Activated CD8-positive, alpha-beta memory T cell treated with anti-CD3 and anti-CD28 coated beads, Interleukin-2, amount 50 U/mL, for 4 hours (primary cell): Measurements from ENCODE around the gene MYOG.

Experiments
- DNase-seq: peaks from one replicate; pipeline ENCODE4 v3.0.0-alpha.2; 2020

Gene MYOG

DNA sequence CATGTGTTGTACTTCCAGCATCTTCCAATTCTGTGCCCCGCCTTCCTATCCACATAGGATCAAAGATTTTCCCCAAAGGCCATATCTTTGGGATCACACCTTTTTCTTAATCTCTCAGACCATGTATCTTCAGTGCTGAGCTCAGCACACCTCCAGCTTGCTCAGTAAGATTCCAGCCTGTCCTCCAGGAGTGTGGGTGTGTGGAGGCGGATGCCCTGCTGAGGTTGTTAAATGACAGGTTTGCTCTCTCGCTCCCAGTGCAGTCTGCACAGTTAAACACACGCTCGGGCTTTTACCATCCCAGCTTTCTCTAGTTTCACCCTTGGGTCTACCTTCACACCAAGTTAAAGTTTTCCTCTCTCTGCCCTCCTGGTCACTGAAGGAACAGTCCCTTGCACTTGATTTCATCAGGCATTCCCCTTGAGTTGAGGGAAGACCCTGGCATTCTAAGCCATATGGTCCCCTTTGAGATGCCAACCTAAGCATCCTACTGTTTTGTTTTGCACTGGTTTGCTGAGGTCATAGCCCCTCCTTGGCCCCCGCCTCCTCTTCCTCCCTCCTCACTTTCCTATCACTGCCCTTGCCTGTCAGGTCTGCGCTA lies 13.7 kb downstream of the MYOG start:
- no peak for DNase-seq

- DNase-seq: no peak
Measured at GRCh38 chr1:203069030-203069747, 16.6 kb downstream of the MYOG start.

DNA sequence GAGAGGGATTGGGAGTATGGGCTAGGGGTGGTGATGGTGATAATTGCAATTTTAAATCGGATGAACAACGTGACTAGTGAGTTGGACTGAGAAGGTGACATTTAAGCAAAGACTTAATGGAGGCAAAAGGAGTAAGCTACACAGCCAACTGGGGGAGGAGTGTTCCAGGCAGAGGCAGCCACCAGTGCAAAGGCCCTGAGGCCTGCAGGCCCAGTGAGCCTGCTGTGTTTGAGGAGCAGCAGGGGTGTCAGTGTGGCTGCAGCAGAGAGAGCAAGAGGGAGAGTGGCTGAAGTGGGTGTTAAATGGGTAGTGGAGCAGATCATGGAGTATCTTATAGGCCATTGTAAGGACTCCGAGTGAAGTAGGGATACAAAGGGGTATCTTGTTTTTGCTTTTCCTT lies 18.8 kb downstream of the MYOG start:
- no peak for DNase-seq

DNA sequence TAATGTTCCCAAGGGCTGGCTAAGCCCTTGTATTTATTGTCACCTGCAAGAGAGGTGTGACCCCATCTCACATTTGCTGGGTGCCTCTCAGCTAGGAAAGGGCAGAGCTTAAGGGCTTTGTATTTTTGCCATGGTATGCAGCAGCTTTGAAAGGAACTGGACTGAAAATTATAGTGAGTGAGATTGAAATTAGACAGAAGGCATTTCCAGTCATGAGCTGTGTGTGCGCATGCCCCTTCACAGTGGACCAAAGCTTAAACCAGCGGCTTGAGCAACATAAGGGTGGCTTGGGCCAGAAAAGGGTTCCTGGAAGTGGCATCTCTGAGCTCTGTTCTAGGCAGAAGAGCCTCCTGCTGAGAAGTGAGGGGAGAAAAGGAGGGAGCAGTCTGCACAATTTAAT lies 19.8 kb downstream of the MYOG start:
- DNase-seq: no peak

DNA sequence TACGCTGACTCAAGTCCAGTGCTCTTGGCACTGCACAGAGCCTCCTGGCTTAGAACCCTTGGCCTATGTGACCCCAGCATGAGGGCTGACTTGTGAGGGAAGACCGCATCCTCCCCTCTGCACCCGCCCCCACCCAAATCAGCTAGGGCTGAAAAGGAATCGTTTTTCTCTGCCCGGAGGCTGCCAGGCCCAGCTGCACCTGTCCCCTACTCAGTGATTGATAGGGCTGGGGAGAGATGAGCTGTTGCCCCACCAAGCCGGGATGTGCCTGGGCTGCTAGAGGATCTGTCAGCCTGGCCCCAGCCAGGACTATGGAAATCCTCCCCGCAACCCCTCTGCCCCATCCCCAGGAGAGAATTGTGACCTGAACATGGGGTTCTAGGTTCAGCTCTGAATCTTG lies 20.6 kb downstream of the MYOG start:
- DNase-seq: no peak

DNA sequence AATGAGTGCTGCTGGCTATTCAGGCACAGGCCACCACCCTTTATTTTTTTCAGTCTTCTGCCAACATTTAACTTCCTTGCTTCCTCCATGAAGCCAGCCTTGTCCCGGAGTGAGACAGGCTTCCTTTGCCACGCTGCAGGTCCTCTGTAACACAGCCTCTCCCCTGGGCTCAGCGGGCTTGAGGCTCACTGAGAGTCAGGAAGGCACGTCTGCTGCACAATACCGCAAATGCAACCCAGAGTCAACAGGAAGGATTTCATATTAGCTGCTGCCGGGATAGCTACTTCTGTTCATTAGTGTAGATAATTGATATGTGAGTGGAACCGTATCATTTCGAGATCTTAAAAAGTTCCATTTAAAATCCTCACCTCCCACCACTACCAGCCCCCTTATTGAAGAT lies 22.5 kb downstream of the MYOG start:
- no peak for DNase-seq

- no peak for DNase-seq
Measured at GRCh38 chr1:203060115-203060514, 25.7 kb downstream of the MYOG start.

GRCh38 chr1:203059485-203059884 lies 26.3 kb downstream of the MYOG start:
- no peak for DNase-seq

- DNase-seq: no peak
Measured at GRCh38 chr1:203058676-203058935, 27.2 kb downstream of the MYOG start.

GRCh38 chr1:203057911-203058675 lies 27.7 kb downstream of the MYOG start:
- DNase-seq: no peak

GRCh38 chr1:203056516-203056915 lies 29.3 kb downstream of the MYOG start:
- DNase-seq: no peak

DNA sequence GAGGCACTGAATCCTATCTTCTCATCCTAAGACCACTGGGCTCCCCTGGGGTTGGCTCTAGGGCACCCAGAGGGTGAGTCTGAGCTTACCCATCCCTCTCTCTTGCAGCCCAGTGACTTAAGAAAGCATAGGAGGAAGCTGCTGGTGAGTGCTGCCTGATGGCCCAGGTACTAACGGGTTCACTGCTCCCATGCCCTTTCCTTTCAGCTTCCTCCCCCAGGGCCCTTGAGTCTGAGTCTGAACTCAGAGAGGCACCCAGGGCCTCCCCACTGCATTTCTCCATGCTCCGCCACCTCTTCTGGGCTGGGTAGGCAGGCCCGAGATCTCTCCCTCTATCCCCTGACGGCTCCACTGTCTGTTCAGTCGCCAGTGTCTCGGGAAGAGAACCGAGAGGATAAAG lies 29.8 kb downstream of the MYOG start:
- no peak for DNase-seq

DNA sequence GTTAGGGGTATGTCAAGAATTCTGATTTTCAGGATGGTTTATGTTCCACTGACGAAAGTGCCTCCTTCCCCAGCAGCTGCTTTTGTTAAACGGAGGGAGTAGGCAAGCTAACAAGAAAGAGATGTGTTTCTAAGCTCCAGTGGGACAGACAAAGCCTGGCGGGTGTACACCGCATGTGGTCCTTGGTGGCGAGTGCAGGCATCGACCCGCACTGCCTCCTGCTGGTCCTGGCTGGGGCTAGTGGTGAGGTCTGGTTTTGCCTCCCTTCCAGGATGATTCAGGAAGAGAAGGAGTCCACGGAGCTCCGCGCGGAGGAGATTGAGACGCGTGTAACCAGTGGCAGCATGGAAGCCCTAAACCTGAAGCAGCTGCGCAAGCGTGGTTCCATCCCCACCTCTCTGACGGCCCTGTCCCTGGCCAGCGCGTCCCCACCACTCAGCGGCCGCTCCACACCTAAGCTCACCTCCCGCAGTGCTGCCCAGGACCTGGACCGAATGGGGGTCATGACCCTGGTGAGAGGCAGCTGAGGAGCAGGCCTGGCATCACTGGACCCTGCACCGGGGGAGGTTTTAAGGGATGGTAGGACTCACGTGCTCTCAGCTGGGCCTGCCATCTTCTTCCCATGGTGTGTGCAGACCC lies 30.5 kb downstream of the MYOG start:
- DNase-seq: no peak

- DNase-seq: no peak
Measured at GRCh38 chr1:203054642-203055041, 31.2 kb downstream of the MYOG start.

DNA sequence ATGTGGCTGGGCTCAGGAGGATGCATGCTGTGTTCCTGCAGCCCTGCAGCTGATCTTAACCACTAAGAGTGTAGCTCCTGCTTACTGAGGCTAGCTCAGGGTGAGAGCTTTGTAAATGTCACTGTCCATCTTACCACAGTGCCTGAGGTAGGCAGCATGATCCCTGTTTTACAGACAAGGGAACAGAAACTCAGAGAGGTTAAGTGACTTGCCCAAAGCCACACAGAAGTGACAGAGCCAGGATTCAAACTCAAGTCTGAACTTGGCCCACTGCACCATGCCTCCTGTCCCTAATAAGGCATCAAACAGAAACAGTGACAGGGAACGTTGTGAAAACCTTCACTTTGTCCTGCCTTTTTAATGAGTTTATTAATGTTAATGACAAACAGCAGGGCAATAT lies 31.6 kb downstream of the MYOG start:
- DNase-seq: no peak

- DNase-seq: no peak
Measured at GRCh38 chr1:203052601-203053000, 33.2 kb downstream of the MYOG start.

DNA sequence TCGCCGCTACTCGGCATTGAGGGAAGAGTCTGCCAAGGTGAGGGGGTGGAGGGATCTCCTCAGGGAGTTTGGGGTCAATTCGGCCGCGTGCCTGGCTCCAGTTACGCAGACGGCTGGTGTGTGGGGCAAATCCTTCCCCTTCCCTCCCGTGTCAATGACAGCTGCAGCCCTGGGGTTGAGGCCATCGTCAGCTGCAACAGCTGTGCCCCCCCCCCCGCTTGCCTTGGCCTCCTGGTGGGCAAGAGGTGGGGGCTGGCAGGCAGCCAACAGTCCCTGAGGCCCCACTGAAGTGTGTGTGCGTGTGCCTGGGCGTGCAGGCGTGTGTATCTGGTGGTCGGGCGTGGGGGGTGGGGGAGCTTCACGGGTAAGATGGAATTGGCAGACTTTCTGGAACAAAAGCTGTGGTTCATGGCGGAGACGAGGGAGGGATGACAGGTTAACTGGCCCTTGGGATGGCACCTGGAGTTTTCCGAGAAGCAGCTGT lies 33.9 kb downstream of the MYOG start:
- no peak for DNase-seq

- DNase-seq: no peak
Measured at GRCh38 chr1:203050826-203051225, 35.0 kb downstream of the MYOG start.

DNA sequence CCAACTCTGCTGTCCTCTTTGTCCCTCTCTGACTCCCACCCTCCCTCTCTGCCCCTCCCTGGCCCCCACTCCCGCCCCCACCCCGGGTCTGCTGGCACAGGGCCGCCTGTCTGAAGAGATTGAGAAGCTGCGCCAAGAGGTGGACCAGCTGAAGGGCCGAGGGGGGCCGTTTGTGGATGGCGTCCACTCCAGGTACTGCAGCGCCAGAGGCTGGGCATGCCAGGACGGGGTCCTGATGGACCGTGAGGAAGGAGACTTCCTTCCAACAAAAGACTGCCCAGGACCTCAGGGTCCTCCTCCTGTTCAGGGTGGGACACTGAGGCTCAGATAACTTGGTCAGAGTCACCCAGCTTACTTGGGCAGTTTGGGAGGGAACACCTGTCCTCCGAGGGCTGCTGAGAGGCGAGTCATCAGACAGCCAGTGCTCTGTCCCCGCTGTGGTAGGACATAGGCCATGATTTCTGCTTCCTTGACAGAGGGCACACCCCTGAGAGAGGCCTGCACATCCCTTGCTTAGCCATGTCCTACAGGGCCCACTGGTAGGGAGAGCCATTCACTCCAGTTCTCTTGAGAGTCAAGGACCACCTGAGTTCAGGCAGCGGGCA lies 36.1 kb downstream of the MYOG start:
- no peak for DNase-seq

GRCh38 chr1:203049077-203049476 lies 36.7 kb downstream of the MYOG start:
- no peak for DNase-seq

GRCh38 chr1:203048555-203049051 lies 37.2 kb downstream of the MYOG start:
- DNase-seq: no peak

GRCh38 chr1:203048086-203048485 lies 37.7 kb downstream of the MYOG start:
- no peak for DNase-seq

DNA sequence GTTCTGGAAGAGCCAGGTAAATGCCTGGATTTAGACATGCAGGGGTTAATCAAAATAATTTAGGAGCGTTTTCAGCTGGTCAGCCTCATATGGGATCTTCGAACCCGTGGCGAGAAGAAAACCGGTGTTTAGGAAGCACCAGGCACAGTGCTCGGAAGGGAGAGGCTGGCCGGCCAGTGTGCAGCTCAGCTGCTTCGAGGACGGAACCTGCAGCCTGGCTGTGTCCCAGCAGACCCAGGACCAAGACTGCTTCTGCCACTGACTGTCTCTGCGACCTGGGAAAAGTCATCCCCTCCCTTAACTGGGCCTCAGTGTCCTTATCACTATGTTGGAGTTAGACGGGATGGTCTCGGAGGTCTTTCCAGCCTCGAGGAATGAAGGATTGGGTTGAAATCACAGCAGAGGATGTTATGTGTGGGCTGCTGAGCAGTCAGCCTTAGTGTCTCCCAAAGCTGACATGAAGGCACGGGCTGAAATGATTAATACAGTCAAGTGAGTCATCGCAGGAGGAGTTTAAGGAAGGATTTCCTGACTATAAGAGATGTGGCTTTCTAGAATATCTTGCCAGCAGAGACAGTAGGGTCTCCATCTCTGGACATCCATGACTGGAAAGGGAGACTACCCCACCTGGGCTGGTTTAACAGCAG lies 38.7 kb downstream of the MYOG start:
- no peak for DNase-seq
